HAP-1 (cell line): ENCODE measurements around the gene TMEM52B.
"Not testable (repeated sequence)": the region's sequence is repeated elsewhere in the genome, so short reads cannot be mapped to it uniquely, and the experiment has no call there.

Experiments used
- DNase-seq, 2 experiments: peaks; one replicate each; pipeline ENCODE4 v3.0.0-alpha.2; 2016 to 2020; ENCODE audit warnings: low spot score in 2 of 2
- H3K27me3 ChIP-seq: fragments of 250-450 bp; sonication (Bioruptor Pico); 2 replicates; pipeline ENCODE4 v1.5.1; 2020; ENCODE audit warnings: low read depth, mild to moderate bottlenecking, moderate library complexity
- H3K36me3 ChIP-seq: fragments of 250-450 bp; sonication (Bioruptor Pico); replicated peaks from 2 replicates; pipeline ENCODE4 v1.5.1; 2020; ENCODE audit warnings: mild to moderate bottlenecking
- H3K4me1 ChIP-seq: fragments of 250-450 bp; sonication (Bioruptor Pico); 2 replicates; pipeline ENCODE4 v1.5.1; 2020; ENCODE audit warnings: mild to moderate bottlenecking
- H3K4me3 ChIP-seq: fragments of 250-450 bp; sonication (Bioruptor Pico); 2 replicates; pipeline ENCODE4 v1.5.1; 2020; ENCODE audit warnings: mild to moderate bottlenecking, moderate library complexity
- H3K9me3 ChIP-seq: fragments of 250-450 bp; sonication (Bioruptor Pico); 2 replicates; pipeline ENCODE4 v1.5.1; 2020; ENCODE audit warnings: mild to moderate bottlenecking, moderate library complexity
- in situ Hi-C: fragments of 300-500 bp; cut with MboI; formaldehyde crosslinking; loops from 3 replicates; pipeline ENCODE4 v1.14.3; 2020; ENCODE audit warnings: low sequenced_read_pairs, inconsistent platforms, mixed read lengths

Gene TMEM52B

GRCh38 chr12:10184261-10184843 is 5.5 kb downstream of the TMEM52B start:
- DNase-seq, result no peak
- Histone ChIP-seq H3K9me3 (no peaks in the 10 kb centered on the region), H3K36me3 (no peaks in the 10 kb centered on the region), H3K4me1 (0 out of 2 replicates have a peak, but pooled peaks cover 4% of the 10 kb centered on the region), H3K27me3 (no peaks in the 10 kb centered on the region), H3K4me3 (no peak overlapping the region)
- in situ Hi-C loops, result no loop called here

DNA sequence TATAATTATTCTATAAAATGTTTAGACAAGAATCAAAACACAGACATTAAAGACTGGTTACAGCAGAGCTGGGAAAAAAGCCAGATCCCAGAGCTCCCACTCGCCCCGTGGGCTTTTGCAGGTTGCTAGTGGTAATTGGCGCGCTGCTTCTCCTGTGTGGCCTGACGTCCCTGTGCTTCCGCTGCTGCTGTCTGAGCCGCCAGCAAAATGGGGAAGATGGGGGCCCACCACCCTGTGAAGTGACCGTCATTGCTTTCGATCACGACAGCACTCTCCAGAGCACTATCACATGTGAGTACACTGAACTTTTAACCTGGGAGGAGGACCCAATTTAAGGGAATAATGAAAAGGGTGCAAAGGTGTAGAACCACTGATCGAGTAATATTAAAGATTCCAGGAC is 7.5 kb downstream of the TMEM52B start:
- peaks cover 4% of the 10 kb centered on the region; the same call in 1 of the 2 replicates for H3K4me1 ChIP-seq
- no peaks in the 10 kb centered on the region for H3K27me3 ChIP-seq
- H3K9me3 ChIP-seq, result no peaks in the 10 kb centered on the region
- H3K4me3 ChIP-seq, result no peak overlapping the region
- in situ Hi-C loops, result no loop called here
- H3K36me3 ChIP-seq, result no peaks in the 10 kb centered on the region
- no peak for DNase-seq

DNA sequence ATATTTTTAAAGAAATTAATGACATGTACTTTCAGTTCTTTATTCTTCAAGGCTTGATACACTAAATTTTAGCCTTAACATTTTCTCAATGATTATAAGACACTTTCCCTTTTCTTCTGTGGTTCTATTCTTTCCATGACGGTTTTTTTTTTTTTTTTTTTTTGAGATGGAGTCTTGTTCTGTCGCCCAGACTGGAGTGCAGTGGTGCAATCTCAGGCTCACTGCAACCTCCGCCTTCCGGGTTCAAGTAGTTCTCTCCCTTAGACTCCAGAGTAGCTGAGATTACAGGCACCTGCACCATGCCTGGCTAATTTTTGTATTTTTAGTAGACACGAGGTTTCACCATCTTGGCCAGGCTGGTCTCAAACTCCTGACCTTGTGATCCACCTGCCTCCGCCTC is 8.1 kb downstream of the TMEM52B start:
- H3K4me1 ChIP-seq, in situ Hi-C loops, H3K9me3 ChIP-seq, H3K4me3 ChIP-seq, H3K36me3 ChIP-seq, H3K27me3 ChIP-seq, DNase-seq: not testable (repeated sequence)

- no peaks in the 10 kb centered on the region for H3K36me3 ChIP-seq
- no peak overlapping the region for H3K4me3 ChIP-seq
- DNase-seq, result no peak
- H3K27me3 ChIP-seq, result no peaks in the 10 kb centered on the region
- peaks cover 4% of the 10 kb centered on the region for H3K4me1 ChIP-seq
- no peaks in the 10 kb centered on the region for H3K9me3 ChIP-seq
- in situ Hi-C loops, result no loop called here
Observed at GRCh38 chr12:10189653-10190052, 10.8 kb downstream of the TMEM52B start.

DNA sequence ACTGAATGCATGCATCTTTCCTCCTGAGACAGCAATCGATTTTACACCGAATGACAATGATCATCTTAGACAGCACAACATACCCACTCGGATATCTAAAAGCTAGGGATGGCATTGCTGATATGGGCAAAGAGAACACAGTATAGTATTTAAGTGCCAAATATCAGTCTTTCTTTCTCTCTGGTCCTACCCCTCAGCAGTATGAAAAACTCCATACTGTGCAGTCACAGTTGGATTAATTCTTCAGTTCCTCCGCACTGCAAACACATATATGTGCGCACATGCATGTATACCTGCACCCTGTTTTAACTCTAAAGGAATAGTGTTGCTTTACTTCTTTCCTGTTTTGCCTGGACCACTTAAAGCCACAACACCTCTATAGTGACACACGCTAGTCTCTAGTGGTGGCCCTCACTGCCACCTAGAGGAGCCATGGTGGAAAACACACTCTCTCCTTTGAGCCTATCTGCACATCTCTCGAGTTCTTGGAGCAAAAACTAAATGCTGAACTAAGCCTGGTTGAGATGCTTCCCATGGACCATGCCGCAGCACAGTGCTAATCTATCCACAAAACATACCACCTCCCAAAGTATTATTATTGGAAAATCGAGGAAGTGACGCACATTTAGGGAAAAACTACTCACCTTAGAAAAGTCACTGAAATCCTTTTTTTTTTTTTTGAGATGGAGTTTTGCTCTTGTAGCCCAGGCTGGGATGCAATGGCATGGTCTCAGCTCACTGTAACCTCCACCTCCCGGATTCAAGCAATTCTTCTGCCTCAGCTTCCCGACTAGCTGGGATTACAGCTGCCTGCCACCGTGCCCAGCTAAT is 11.9 kb downstream of the TMEM52B start:
- in situ Hi-C loops, result no loop called here
- DNase-seq, result peak; percentile 67 to 77

DNA sequence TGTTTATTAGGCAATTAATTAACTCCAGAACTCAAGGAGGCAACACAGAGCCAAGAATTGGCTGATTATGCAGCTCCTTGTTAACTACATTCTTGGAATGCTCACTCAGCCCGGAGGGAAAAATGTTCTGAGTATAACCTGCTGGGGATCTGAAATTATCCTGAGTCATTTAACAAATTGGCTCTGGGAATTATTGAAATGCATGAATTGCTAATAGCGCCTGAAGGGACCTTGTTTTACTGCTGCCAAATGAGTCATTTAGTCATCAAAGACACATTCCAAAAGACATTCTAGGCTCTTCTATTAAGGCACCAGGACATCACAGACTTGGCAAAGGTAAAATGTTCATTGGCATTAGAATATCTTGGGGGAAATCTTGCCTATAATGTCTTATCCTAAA is 13.0 kb downstream of the TMEM52B start:
- H3K27me3 ChIP-seq, result no peaks in the 10 kb centered on the region
- H3K9me3 ChIP-seq, result no peaks in the 10 kb centered on the region
- H3K36me3 ChIP-seq, result no peaks in the 10 kb centered on the region
- in situ Hi-C loops, result no loop called here
- H3K4me3 ChIP-seq, result no peak overlapping the region
- DNase-seq, result no peak
- peaks cover 4% of the 10 kb centered on the region for H3K4me1 ChIP-seq

More for the DNA sequence above, 11.9 kb downstream of the TMEM52B start:
- no peaks in the 10 kb centered on the region for H3K9me3 ChIP-seq
- no peaks in the 10 kb centered on the region for H3K36me3 ChIP-seq
- H3K4me1 ChIP-seq, result peaks cover 4% of the 10 kb centered on the region
- no peaks in the 10 kb centered on the region for H3K27me3 ChIP-seq
- no peak overlapping the region for H3K4me3 ChIP-seq

DNA sequence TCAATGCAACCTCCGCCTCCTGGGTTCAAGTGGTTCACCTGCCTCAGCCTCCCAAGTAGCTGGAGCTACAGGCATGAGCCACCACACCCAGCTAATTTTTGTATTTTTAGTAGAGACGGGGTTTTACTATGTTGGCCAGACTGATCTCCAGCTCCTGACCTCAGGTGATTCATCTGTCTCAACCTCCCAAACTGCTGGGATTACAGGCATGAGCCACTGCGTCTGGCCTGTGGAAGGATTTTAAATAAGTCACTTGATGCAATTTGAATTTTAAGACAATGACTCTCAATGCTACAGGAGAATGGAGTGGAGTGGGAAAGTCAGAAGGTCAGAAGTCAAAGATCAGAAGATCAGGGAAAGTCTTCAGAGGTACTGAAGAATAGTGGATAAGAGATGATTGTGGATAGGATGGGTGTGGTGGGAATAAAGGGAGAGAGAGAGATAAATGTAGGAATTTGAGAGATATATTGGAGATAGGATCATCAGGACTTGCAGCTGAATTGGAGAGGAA is 15.4 kb downstream of the TMEM52B start:
- DNase-seq, result no peak
- peaks cover 4% of the 10 kb centered on the region for H3K4me1 ChIP-seq
- H3K36me3 ChIP-seq, result no peaks in the 10 kb centered on the region
- no peaks in the 10 kb centered on the region for H3K27me3 ChIP-seq
- in situ Hi-C loops, result no loop called here
- no peaks in the 10 kb centered on the region for H3K9me3 ChIP-seq
- H3K4me3 ChIP-seq, result no peak overlapping the region

DNA sequence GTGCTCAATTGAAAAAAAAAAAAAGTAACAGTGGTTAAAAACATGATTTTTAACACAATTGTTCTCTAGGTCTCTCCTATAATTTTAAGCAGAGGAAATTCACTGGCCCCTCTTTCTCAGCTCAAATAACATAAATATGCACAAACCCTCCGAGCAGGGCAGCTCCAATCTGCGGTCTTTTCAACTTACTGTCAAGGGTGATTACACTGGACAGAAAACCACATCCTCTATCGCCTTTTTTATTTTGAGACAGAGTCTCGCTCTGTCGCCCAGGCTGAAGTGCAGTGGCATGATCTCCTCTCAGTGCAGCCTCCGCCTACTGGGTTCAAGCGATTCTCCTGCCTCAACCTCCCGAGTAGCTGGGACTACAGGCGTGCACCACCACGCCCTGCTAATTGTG is 17.4 kb downstream of the TMEM52B start:
- Histone ChIP-seq H3K9me3 (no peaks in the 10 kb centered on the region), H3K4me3 (no peak overlapping the region), H3K4me1 (peaks cover 4% of the 10 kb centered on the region), H3K36me3 (no peaks in the 10 kb centered on the region), H3K27me3 (no peaks in the 10 kb centered on the region)
- in situ Hi-C loops, result no loop called here
- DNase-seq, result no peak

DNA sequence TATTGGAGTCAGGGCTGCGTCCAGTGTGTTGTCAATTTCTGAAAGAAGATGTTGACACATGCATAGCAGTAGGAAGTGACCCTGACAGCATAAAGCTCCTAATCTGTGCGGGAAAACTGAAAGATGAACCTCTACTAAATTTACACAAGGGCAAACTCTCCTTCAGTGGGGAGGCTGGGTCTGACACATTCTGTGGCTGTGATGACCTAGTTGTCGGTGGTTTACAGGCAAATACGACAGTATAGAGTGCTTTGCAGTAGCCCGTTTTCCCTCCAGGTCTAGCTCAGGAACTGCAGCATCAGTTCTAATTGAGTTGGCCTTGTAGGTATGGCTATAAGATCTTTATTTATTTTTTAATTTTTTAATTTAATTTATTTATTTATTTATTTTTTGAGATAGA is 19.0 kb downstream of the TMEM52B start:
- no peak for DNase-seq
- Histone ChIP-seq H3K27me3 (no peaks in the 10 kb centered on the region), H3K9me3 (no peaks in the 10 kb centered on the region), H3K4me3 (no peak overlapping the region), H3K36me3 (no peaks in the 10 kb centered on the region), H3K4me1 (no peaks in the 10 kb centered on the region)
- in situ Hi-C loops, result no loop called here

DNA sequence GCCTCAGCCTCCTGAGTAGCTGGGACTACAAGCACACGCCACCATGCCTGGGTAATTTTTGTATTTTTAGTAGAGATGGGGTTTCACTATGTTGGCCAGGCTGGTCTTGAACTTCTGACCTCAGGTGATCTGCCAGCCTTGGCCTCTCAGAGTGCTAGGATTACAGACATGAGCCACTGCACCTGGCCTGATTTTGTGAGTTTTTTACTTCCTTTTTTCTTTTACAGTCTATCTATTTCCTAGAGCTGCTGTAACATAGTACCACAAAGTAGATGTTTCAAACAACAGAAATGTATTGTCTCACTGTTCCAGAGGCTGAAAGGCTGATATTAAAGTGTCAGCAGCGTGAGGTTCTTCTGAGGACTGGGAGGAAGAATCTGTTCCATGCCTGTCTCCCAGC is 25.7 kb downstream of the TMEM52B start:
- DNase-seq, H3K4me1 ChIP-seq, H3K4me3 ChIP-seq, H3K36me3 ChIP-seq, H3K9me3 ChIP-seq, H3K27me3 ChIP-seq, in situ Hi-C loops: not testable (repeated sequence)

DNA sequence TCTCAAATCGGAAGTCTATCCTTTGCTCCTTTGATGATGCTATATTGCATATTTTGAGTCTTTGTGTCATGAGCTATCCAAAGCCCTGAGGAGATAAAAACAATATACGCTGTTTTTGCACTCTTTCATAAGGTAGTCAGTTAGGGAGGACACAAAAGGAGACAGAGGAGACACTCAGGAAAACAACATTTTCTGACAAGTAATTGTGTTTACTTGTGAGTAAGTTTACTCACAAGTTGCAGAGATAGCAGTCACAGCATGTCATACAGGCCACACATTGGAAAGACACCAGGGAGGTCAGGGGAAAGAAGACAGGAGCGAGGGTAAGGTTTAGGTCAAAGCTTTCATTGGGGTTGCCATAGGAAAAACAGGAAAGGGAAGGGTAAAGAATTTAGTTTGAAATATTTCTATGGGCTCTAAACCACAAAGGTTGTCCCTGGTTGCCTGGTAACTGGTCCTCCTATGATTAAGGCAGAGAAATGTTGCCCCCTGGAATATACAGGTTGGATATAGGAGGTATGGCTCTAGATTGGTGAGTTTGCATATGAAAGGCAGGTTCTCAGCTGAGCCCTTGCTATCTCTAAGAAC is 26.5 kb downstream of the TMEM52B start:
- no peaks in the 10 kb centered on the region for H3K9me3 ChIP-seq
- DNase-seq, result no peak
- no peaks in the 10 kb centered on the region for H3K4me1 ChIP-seq
- H3K4me3 ChIP-seq, result no peak overlapping the region
- H3K36me3 ChIP-seq, result no peaks in the 10 kb centered on the region
- in situ Hi-C loops, result no loop called here
- no peaks in the 10 kb centered on the region for H3K27me3 ChIP-seq

GRCh38 chr12:10207136-10207535 is 28.3 kb downstream of the TMEM52B start:
- Histone ChIP-seq H3K27me3 (no peaks in the 10 kb centered on the region), H3K4me1 (peaks cover 3% of the 10 kb centered on the region; the same call in 1 of the 2 replicates), H3K36me3 (no peaks in the 10 kb centered on the region), H3K4me3 (no peak overlapping the region), H3K9me3 (no peaks in the 10 kb centered on the region)
- no peak for DNase-seq
- in situ Hi-C loops, result no loop called here

- Histone ChIP-seq H3K4me3 (no peak overlapping the region), H3K27me3 (no peaks in the 10 kb centered on the region), H3K9me3 (no peaks in the 10 kb centered on the region), H3K36me3 (no peaks in the 10 kb centered on the region), H3K4me1 (peaks cover 11% of the 10 kb centered on the region)
- no peak for DNase-seq
- in situ Hi-C loops, result no loop called here
Observed at GRCh38 chr12:10210225-10210624, 31.4 kb downstream of the TMEM52B start.
